ENCODE measurements around the gene TATDN2.

TATDN2 gene

DNA sequence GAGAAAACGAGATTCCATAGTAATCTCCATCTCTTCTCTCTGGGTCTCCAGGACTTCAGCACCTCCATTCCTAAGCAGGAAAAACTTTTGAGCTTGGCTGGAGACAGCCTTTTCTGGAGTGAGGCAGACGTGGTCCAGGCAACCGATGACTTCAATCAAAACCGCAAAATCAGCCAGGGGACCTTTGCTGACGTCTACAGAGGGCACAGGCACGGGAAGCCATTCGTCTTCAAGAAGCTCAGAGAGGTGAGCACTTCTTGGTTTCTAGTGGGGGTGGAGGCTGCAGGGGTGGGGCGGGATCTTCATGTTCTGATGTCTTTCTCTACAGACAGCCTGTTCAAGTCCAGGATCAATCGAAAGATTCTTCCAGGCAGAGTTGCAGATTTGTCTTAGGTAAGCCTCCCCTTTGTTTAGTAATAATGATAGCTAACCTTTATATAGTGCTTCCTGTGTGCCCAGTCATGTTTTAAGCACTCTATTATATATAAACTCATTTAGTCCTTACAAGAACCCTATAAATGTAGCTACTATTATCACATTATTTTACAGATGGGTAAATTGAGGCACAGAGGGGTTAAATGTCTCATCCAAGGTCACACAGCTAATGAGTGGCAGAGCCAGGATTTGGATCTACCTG lies 35.0 kb upstream of the TATDN2 start:
- TF ChIP-seq, protein P1, sequence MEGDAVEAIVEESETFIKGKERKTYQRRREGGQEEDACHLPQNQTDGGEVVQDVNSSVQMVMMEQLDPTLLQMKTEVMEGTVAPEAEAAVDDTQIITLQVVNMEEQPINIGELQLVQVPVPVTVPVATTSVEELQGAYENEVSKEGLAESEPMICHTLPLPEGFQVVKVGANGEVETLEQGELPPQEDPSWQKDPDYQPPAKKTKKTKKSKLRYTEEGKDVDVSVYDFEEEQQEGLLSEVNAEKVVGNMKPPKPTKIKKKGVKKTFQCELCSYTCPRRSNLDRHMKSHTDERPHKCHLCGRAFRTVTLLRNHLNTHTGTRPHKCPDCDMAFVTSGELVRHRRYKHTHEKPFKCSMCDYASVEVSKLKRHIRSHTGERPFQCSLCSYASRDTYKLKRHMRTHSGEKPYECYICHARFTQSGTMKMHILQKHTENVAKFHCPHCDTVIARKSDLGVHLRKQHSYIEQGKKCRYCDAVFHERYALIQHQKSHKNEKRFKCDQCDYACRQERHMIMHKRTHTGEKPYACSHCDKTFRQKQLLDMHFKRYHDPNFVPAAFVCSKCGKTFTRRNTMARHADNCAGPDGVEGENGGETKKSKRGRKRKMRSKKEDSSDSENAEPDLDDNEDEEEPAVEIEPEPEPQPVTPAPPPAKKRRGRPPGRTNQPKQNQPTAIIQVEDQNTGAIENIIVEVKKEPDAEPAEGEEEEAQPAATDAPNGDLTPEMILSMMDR (conservative IDR thresholded peaks at IDR 0.05; ENCODE audit: low read depth, low read length) = no peak
- H3K4me3 ChIP-seq (ENCODE audit: low read depth, low read length) = no peak overlapping the region
- no peak for DNase-seq (ENCODE audit: low read depth)

DNA sequence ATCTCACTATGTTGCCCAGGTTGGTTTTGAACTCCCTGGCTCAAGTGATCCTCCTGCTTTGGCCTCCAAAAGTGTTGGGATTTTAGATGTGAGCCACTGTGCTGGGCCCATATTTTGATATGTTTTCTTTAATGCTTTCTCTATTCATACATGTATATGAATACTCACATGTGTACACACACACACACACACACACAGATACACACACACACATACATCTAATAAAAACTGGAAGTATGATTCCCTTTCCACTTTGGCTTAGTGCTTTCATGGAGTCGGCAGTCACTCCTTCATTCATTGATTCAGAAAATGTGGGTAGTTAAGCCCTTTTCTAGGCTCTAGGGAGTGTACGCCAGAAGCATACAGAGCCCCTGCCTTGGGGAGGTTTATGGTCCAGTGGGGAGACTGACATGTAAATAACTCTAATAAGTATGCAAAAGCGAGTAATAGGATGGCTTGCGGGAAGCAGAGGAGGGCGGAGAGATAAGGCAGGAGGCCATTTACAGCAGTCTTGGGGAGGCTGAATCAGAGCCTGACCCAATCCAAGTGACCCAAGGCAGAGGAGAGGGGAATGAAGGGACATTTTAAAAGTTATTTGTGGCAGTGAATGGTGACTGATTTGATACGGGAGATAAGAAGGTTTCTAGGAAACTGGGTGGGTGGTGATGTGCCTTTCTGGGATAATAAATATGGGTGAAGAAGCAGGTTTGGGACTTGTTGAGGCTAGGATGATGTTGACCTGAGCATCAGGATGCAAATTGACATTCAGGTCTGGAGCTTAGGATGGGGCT lies 32.5 kb upstream of the TATDN2 start:
- H3K4me3 ChIP-seq (ENCODE audit: low read depth, low read length) = no peak overlapping the region
- no peak for DNase-seq (ENCODE audit: low read depth)
- TF ChIP-seq, protein P1 (conservative IDR thresholded peaks at IDR 0.05; ENCODE audit: low read depth, low read length) = no peak

DNA sequence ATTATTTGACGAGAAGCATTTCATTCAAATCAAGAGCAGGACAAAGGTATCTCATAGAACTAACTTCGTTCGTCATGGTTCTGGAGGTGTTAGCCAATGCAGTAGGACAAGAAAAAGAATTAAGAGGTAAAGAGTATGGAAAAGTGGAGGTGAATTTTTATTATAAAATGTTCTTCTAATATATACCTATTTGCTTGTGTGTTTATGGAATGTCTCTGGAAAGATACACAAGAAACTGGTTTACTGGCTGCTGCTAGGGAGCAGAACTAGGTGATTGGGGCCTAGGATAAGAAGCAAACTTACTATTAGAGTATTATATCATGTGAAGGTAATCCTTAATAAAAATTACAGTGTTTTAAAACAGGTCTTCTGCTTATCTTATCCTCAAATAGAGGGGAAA lies 30.9 kb upstream of the TATDN2 start:
- TF ChIP-seq, protein P1 (conservative IDR thresholded peaks at IDR 0.05; ENCODE audit: low read depth, low read length) = no peak
- DNase-seq (ENCODE audit: low read depth) = no peak
- no peak overlapping the region for H3K4me3 ChIP-seq (ENCODE audit: low read depth, low read length)

GRCh38 chr3:10219737-10220136 lies 28.5 kb upstream of the TATDN2 start:
- no peak overlapping the region for H3K4me3 ChIP-seq (ENCODE audit: low read depth, low read length)
- DNase-seq (ENCODE audit: low read depth) = no peak
- TF ChIP-seq, protein P1 (conservative IDR thresholded peaks at IDR 0.05; ENCODE audit: low read depth, low read length) = no peak

DNA sequence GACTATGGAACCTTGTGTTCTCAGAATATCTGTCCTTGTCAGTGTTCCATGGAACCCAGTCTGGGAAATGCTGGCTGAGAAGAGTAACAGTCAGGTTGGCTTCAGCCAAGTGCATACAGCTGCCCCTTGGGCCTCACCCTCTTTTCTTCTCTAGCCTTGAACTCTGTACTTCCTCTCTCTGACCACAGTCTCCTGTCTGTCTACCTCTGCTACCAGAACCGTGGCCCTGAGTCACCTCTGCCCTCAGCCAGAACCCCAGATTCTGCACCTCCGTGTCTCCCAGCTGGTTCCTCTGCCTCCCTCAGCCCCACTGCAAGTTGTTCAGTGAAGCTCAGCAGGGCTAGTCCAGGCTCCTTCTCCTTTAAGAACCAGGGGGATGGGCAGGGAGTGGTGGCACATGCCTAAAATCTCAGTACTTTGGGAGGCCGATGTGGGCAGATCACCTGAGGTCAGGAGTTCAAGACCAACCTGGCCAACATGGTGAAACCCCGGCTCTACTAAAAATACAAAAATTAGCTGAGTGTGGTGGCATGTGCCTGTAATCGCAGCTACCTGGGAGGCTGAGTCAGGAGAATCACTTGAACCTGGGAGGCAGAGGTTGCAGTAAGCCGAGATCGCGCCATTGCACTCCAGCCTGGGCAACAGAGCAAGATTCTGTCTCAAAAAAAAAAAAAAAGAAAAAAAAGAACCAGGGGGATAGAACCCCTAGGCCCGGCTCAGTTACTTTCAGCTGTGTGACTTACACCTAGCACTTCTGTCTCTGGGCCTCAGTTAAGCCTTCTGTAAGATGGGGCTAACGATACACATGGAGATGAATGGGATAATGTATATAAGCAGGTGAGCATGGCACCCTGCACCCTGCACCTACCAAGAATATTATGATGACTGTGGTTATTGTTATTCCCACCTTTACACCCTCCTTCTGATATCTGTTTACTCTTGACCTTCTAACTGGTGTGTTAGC lies 24.3 kb upstream of the TATDN2 start:
- TF ChIP-seq, protein P1 (conservative IDR thresholded peaks at IDR 0.05; ENCODE audit: low read depth, low read length) = no peak
- DNase-seq (ENCODE audit: low read depth) = no peak

GRCh38 chr3:10224794-10225665 lies 23.2 kb upstream of the TATDN2 start:
- TF ChIP-seq, protein P1 (conservative IDR thresholded peaks at IDR 0.05; ENCODE audit: low read depth, low read length) = peak; percentile 84
- H3K4me3 ChIP-seq (ENCODE audit: low read depth, low read length) = no peak overlapping the region
- peak; percentile 70 for DNase-seq (ENCODE audit: low read depth)

More for the DNA sequence above, 24.3 kb upstream of the TATDN2 start:
- no peak overlapping the region for H3K4me3 ChIP-seq (ENCODE audit: low read depth, low read length)

All from choroid plexus epithelial cell (primary cell).